ENCODE data around the gene MSI2. TPM values are rescaled to one million over a fixed set of nuclear protein-coding genes. Genes with fewer than 3 reads are reported as not detected.
A peak's percentile ranks its signal among the peaks of the same experiment; 100 is the strongest.

MSI2 gene
- total RNA-seq, 1 donor from 2014 or later: 67.9 TPM

DNA sequence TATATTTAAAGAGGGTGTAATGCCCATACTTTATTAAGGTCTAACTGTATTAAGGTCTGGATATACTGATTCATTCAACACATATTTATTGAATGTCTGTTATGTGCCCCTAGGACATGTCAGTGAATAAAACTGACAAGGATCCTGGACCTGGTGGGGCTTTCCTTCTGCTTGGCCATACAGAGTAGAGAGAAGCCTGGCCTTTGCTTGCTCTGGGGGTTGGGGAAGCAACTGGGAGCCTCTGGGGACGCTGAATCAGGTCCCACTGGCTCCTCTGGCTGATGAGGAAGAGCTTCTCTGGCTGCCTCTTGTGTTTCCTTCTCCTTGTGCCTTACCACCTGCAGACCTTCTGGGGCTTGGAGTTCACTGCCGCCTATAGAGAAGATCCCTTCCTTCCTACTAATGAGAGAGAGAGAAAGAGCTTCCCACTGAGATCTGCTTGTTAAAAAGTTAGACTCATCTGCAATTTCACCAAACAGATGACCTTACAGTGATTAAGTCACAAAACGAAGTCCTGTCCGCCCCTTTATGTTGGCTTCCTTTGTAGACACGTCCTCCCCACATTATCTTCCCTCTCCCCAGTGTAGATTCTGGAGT, 49.7 kb downstream of the MSI2 start:
- no peak overlapping the region for H3K27ac Mint-ChIP-seq (ENCODE audit: unreplicated experiment)
- H3K4me3 Mint-ChIP-seq (ENCODE audit: unreplicated experiment): no peak overlapping the region

DNA sequence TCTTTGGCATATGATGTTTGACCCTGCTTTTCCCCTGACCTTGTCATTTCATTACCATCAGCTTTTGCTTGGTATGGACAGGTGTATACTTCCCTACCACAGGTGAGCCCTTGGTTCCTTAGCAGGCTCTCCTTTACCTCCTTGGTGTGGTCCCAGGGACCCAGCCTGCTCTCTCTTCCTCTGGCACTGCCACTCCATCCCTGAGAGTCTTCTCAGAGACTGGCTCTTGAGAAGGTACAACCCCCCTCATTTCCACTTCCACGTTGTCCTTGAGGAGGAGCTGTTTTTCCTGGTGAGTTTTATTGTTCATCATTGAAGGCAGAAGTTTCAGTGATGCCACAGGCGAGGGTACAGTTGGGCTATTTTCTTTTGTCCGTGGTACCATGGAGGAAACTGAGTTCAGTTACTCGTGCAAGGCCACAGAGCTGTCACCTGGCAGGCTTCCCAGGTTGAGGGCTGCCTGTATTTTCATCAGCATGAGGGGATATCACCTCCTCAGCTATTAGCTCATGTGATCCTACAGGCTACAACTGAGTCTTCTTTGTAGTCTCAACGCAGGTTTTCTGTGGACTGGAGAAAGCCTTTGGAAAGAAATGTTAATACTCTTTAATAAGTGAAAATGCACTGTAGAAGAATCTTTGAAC, 52.3 kb downstream of the MSI2 start:
- H3K27me3 Mint-ChIP-seq (ENCODE audit: low read depth, unreplicated experiment): no peaks in the 10 kb centered on the region
- no peak for FAIRE-seq
- H3K27ac Mint-ChIP-seq (ENCODE audit: unreplicated experiment): no peak overlapping the region
- Histone ChIP-seq H3K4me2 (ENCODE audit: low read length) (no peak overlapping the region), H4K20me1 (ENCODE audit: insufficient read depth, low read length) (peaks cover 46% of the 10 kb centered on the region), H3K9ac (ENCODE audit: low read length) (no peak overlapping the region), H3K4me3 (ENCODE audit: insufficient read depth, low read depth, low read length) (no peak overlapping the region), H3K27ac (ENCODE audit: low read depth, low read length) (no peak overlapping the region), H3K27me3 (ENCODE audit: insufficient read depth, low read length) (no peaks in the 10 kb centered on the region), H3K36me3 (ENCODE audit: insufficient read depth, low read length) (no peaks in the 10 kb centered on the region), H3K79me2 (ENCODE audit: insufficient read depth, low read length) (no peaks in the 10 kb centered on the region), H3K4me1 (ENCODE audit: insufficient read depth, low read length) (no peaks in the 10 kb centered on the region), H3K9me3 (ENCODE audit: insufficient read depth, low read depth, low read length) (no peaks in the 10 kb centered on the region), H2AFZ (ENCODE audit: low read depth, low read length) (no peak overlapping the region)
- no peak for TF ChIP-seq EZH2 (IDR thresholded peaks at IDR 0.05; ENCODE audit: insufficient read depth, low read length)
- TF ChIP-seq, protein P1, sequence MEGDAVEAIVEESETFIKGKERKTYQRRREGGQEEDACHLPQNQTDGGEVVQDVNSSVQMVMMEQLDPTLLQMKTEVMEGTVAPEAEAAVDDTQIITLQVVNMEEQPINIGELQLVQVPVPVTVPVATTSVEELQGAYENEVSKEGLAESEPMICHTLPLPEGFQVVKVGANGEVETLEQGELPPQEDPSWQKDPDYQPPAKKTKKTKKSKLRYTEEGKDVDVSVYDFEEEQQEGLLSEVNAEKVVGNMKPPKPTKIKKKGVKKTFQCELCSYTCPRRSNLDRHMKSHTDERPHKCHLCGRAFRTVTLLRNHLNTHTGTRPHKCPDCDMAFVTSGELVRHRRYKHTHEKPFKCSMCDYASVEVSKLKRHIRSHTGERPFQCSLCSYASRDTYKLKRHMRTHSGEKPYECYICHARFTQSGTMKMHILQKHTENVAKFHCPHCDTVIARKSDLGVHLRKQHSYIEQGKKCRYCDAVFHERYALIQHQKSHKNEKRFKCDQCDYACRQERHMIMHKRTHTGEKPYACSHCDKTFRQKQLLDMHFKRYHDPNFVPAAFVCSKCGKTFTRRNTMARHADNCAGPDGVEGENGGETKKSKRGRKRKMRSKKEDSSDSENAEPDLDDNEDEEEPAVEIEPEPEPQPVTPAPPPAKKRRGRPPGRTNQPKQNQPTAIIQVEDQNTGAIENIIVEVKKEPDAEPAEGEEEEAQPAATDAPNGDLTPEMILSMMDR (IDR thresholded peaks at IDR 0.05; ENCODE audit: insufficient read depth, low read depth, low read length): no peak
- H3K4me1 Mint-ChIP-seq (ENCODE audit: low read depth, unreplicated experiment): peaks cover 8% of the 10 kb centered on the region
- peak overlapping the region; percentile 52 for H3K4me3 Mint-ChIP-seq (ENCODE audit: unreplicated experiment)
- peaks cover 7% of the 10 kb centered on the region for H3K36me3 Mint-ChIP-seq (ENCODE audit: low read depth, unreplicated experiment)
- no peak for DNase-seq (ENCODE audit: low read depth)
- H3K9me3 Mint-ChIP-seq (ENCODE audit: unreplicated experiment): no peaks in the 10 kb centered on the region

More for the DNA sequence above, 49.7 kb downstream of the MSI2 start:
- Histone ChIP-seq H4K20me1 (ENCODE audit: insufficient read depth, low read length) (peaks cover 27% of the 10 kb centered on the region), H3K27me3 (ENCODE audit: insufficient read depth, low read length) (no peaks in the 10 kb centered on the region), H3K4me1 (ENCODE audit: insufficient read depth, low read length) (no peaks in the 10 kb centered on the region), H3K9ac (ENCODE audit: low read length) (no peak overlapping the region), H3K79me2 (ENCODE audit: insufficient read depth, low read length) (no peaks in the 10 kb centered on the region), H3K4me2 (ENCODE audit: low read length) (no peak overlapping the region), H3K27ac (ENCODE audit: low read depth, low read length) (no peak overlapping the region), H3K9me3 (ENCODE audit: insufficient read depth, low read depth, low read length) (no peaks in the 10 kb centered on the region), H3K4me3 (ENCODE audit: insufficient read depth, low read depth, low read length) (no peak overlapping the region), H3K36me3 (ENCODE audit: insufficient read depth, low read length) (no peaks in the 10 kb centered on the region), H2AFZ (ENCODE audit: low read depth, low read length) (no peak overlapping the region)
- H3K4me1 Mint-ChIP-seq (ENCODE audit: low read depth, unreplicated experiment): peaks cover 8% of the 10 kb centered on the region
- no peaks in the 10 kb centered on the region for H3K9me3 Mint-ChIP-seq (ENCODE audit: unreplicated experiment)
- peaks cover 8% of the 10 kb centered on the region for H3K36me3 Mint-ChIP-seq (ENCODE audit: low read depth, unreplicated experiment)
- DNase-seq (ENCODE audit: low read depth) (no peak), FAIRE-seq (no peak)
- no peak for TF ChIP-seq EZH2 (IDR thresholded peaks at IDR 0.05; ENCODE audit: insufficient read depth, low read length)
- TF ChIP-seq, protein P1 (IDR thresholded peaks at IDR 0.05; ENCODE audit: insufficient read depth, low read depth, low read length): no peak
- no peaks in the 10 kb centered on the region for H3K27me3 Mint-ChIP-seq (ENCODE audit: low read depth, unreplicated experiment)

DNA sequence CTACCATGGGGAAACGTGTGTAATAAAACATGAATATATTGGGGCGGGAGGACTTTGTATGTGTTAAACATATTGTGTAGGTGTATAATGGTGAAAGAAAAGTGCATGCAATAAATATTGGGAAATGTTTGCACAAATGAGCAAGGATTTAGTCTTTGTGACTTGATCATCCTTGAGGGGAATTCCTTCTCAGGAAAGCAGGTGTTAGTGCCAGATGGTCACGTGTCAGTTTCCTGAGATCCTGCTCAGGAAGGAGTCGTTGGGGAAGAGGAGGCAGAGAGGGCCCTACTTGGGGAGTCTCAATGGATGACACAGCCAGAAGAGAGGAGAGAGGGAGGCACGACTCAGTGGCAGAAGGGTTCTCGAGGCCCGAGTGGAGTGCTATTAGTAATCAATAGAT, 53.2 kb downstream of the MSI2 start:
- Histone ChIP-seq H3K9me3 (ENCODE audit: insufficient read depth, low read depth, low read length) (no peaks in the 10 kb centered on the region), H3K9ac (ENCODE audit: low read length) (no peak overlapping the region), H3K36me3 (ENCODE audit: insufficient read depth, low read length) (no peaks in the 10 kb centered on the region), H4K20me1 (ENCODE audit: insufficient read depth, low read length) (peaks cover 53% of the 10 kb centered on the region), H3K4me2 (ENCODE audit: low read length) (no peak overlapping the region), H3K27me3 (ENCODE audit: insufficient read depth, low read length) (no peaks in the 10 kb centered on the region), H3K4me3 (ENCODE audit: insufficient read depth, low read depth, low read length) (no peak overlapping the region), H3K79me2 (ENCODE audit: insufficient read depth, low read length) (no peaks in the 10 kb centered on the region), H2AFZ (ENCODE audit: low read depth, low read length) (no peak overlapping the region), H3K27ac (ENCODE audit: low read depth, low read length) (no peak overlapping the region), H3K4me1 (ENCODE audit: insufficient read depth, low read length) (no peaks in the 10 kb centered on the region)
- no peak overlapping the region for H3K4me3 Mint-ChIP-seq (ENCODE audit: unreplicated experiment)
- no peaks in the 10 kb centered on the region for H3K27me3 Mint-ChIP-seq (ENCODE audit: low read depth, unreplicated experiment)
- H3K36me3 Mint-ChIP-seq (ENCODE audit: low read depth, unreplicated experiment): peaks cover 11% of the 10 kb centered on the region
- peaks cover 8% of the 10 kb centered on the region for H3K4me1 Mint-ChIP-seq (ENCODE audit: low read depth, unreplicated experiment)
- DNase-seq (ENCODE audit: low read depth): no peak
- FAIRE-seq: no peak
- H3K9me3 Mint-ChIP-seq (ENCODE audit: unreplicated experiment): no peaks in the 10 kb centered on the region
- TF ChIP-seq, protein P1 (IDR thresholded peaks at IDR 0.05; ENCODE audit: insufficient read depth, low read depth, low read length): no peak
- TF ChIP-seq EZH2 (IDR thresholded peaks at IDR 0.05; ENCODE audit: insufficient read depth, low read length): no peak
- H3K27ac Mint-ChIP-seq (ENCODE audit: unreplicated experiment): no peak overlapping the region
